Activated effector memory CD4-positive, alpha-beta T cell treated with anti-CD3 and anti-CD28 coated beads, Interleukin-2, amount 50 U/mL, for 16 hours (primary cell): ENCODE measurements around the gene MEIKIN.

Experiments used
- DNase-seq: peaks from one replicate; pipeline ENCODE4 v3.0.0-alpha.2; 2020

Gene MEIKIN, protein sequence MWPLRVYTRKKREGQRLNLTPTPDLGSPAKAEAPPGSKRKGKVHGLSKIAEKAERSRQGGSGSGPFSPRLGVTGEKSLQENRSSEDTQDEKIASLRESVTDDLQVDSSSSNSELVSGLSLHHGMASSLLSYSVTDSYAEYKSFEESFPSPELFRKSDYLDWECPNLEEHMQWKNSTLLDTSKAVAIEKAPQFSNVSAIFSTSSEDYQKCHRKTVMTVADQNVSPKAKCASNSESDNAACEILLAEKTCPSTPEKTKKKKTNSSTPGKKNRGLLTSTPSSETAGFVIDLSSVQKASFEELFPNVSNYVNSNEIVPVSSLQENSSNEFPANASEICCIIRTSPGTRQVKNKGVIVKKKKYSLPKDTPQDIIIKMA

GRCh38 chr5:131945551-131946168 lies at the start of gene MEIKIN:
Gene MEIKIN (minus strand): TSS chr5:131945663. CDS start chr5:131945505, 158 bp downstream.
- DNase-seq = no peak

- no peak for DNase-seq
Observed at GRCh38 chr5:131994533-131995226, 49.2 kb upstream of the MEIKIN start.

DNA sequence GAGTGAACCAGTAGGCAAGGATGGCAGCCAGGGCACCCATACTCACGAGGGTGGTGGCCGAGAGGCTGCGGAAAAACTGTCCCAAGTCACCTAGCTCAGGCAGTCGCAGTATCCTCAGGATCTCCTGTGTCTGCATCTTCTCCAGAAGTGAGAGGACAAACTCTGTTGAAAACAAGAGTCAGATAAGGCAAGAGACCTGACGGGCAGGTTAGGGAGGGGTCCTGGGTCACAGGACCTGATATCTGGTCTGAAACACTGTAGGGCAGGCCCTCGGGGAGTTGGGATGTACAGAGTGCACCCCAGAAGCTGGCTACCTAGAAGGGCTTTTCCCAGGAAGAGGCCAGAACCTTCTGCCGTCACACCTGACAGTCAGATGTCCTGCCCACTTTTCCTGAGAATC lies 48.6 kb upstream of the MEIKIN start:
- no peak for DNase-seq

GRCh38 chr5:131993676-131994075 lies 48.2 kb upstream of the MEIKIN start:
- DNase-seq = no peak

DNA sequence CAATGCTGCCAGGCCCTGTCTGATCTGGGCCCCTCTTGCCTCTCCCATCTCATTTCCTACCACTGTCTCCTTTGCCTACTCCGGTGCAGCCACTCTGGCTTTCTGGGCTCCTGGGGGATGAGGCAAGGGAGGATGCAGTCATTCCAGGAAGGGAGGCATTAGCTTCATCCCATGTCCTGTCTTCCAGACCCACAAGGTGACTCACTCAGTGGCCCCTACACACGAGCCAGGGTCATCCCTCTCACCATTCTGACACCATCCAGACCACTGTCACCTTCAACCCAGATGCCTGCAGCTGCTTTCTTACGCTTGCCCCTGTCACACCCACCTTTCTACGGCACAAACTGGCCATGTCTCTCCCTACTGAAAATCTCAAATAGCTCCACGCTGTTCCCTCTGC lies 46.9 kb upstream of the MEIKIN start:
- DNase-seq = no peak

DNA sequence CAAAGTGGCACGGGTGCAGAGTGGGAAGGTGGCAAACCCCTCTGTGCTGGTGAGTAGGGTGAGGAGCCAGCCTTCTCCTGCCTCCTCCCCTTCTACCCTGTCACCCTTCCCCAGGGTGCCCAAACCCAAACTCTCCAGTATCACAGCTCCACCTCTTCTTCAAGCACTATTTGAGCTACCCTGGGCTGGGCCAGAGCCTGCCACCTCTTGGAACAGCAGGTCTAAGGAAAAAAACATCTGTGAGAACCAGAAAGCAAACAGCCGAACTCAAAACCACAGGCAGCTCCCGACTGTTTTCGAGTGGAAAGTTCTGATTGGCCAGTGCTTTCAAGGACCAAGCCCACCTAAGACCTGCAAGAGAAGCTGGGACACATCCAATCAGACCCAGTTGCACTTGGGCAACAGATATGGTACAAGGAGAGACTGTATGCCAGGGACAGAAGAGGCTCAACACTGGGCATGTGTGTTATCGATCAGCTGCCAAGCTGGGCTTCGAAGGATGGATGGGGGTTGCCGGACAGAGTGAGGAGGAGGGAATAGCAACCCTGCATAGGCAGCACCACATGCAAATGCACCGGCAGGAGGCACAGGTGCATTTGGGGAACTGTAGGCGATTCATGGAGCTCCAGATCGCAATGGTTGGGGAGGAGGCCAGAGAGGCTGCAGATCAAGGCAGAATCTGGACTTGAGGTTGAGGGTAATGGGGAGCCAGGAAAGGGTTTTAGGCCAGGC lies 46.3 kb upstream of the MEIKIN start:
- no peak for DNase-seq

GRCh38 chr5:131990716-131991115 lies 45.3 kb upstream of the MEIKIN start:
- no peak for DNase-seq

DNA sequence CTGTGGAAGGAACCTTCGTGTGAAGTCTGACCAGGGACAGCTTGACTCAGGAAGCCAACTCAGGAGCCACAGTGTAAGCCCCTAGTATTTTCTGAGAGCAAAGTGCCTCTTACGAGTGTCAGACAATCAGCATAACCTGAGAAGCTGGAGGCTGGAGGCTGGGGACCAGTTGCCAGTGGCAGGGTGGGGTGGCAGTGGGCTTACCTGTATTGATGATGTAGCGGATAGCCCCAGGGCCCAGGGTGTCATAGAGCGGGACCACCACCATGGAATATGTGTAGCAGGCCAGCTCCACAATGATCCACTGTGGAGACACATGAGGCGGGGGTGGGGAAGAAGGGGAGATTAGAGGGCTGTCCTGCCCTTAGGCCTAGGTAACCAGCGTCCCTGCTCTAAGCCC lies 43.1 kb upstream of the MEIKIN start:
- DNase-seq = no peak

- no peak for DNase-seq
Observed at GRCh38 chr5:131987251-131987650, 41.8 kb upstream of the MEIKIN start.

GRCh38 chr5:131986161-131986912 lies 40.9 kb upstream of the MEIKIN start:
- no peak for DNase-seq

DNA sequence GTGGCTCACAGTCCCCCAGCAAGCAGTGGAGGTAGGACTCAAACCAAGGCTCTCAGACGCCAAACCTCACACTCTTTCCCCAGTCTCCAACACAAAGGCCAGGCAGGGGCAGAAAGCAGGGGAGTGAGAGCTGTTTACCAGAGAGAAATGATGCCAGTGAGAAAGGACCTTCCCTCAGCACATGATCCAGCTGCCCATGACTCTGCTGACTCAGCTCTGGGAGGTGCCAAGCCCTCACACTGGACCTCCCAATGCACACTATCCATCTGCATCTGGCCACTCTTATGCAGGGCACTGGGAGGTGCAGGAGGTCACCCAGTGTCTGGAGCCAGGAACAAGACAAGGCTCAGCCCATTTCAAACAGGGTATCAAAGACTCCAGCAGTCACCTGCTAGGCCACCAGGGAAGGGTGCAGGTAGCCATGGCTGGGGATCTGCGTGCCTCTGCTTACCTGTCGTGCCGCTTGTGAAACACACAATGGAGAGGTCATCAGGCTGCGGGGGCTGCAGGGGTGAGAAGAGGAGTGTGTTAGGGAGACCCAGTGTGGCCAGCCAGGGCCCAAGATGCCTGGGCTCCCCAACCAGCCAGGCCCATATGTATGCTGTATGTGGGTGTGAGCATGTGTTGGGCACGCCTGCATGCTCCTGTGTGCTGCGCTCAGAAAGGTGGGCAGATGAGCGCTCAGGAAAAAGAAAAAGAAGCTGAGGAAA lies 39.6 kb upstream of the MEIKIN start:
- DNase-seq = peak; percentile 57

DNA sequence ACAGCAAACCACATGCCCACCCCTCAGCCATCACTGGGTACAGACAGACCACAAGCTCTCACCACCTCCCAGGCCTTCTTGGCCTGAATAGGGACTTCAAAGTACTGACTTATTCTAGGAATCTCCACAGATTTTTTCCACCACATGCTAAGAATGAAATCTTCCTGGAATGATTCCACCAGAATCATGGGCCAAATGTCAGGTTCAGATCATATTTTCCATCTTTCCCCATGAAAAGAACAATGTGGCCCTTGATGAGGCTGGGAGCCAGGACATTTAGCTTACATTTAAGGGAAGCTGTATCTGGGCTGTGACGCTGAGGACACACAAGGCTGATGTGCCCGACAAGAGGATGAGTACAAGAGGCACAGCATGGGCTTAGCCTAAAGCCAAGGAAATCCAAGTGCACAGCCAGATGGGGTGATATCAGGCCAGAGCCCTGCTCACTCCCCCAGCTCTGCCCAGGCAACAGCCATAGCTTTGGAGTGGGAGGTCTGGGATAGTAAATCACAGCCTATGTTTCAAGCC lies 37.8 kb upstream of the MEIKIN start:
- DNase-seq = no peak

DNA sequence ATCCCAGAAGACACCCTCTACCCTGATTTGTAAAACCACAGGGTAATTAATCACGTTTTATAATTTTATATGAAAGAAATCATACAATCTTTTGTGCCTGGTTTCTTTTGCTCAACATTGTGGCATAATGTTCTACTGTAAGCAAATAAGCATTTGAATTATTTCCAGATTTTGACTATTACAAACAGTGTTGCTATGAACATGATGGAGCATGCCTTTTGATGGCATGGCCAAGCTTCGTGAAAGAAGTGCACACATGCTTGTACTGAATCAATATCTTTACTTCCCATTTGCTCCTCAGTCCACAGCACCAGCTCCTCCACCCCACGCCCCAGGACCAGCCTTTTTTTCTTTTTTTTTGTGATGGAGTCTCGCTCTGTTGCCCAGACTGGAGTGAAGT lies 36.1 kb upstream of the MEIKIN start:
- no peak for DNase-seq

GRCh38 chr5:131980696-131981095 lies 35.2 kb upstream of the MEIKIN start:
- no peak for DNase-seq

DNA sequence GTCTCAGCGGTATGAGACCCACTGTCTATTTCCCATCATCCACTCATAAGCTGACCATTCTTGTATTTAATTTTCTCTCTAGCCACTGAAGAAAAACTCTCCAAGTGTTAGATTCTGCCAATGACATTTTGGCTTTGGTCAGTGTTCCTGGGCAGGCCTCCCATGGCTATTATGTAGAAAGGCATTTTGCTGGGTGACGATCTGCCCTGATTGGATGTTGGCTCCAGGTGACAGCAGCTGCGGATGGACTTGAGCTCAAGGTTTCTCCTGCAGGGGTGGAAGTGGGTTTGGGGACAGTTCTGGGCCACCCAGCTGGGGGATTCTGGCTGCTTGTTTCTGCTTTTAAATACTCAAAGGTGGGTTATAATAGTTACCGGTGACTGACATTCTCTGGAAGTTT lies 34.4 kb upstream of the MEIKIN start:
- DNase-seq = no peak

GRCh38 chr5:131977212-131977604 lies 31.7 kb upstream of the MEIKIN start:
- DNase-seq = no peak

DNA sequence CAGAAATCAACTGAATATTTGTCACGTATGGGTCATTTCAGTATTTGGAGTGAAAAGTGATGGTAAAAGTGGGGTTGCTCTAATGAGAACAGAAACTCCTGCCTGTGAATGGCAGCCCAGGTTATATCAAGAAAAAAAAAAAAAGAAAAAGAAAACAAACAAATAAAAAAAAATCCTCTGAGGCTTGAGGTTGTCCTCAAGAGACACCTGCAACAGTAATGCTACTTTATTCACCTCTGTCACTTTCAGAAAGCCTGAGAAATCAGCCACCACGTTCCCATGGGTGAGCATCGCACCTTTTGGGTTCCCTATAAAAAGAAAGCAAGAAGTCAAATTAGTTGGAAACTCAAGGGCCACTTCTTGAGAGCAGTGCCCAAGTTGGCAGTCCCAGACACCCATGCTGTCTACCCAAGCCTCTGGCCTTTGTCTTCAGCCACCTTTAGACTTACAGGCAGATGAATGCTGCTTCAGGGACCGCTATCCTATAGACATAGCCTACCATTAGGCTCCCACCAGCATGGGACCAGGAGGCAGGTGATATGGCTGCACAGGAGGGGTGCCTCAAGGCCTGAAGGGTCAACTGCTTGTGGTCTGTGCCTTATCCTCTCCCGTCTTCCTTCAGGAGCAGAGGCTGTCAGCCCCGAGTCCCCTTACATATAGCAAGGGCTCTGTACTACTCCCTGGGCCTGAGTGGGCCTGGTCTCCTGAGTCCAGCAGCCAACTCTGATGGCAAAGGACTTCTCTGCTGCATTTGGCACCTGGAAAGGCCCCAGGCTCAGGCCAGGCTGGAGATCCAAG lies 31.1 kb upstream of the MEIKIN start:
- DNase-seq = no peak

- DNase-seq = no peak
Observed at GRCh38 chr5:131974956-131975726, 29.7 kb upstream of the MEIKIN start.

- no peak for DNase-seq
Observed at GRCh38 chr5:131974622-131974955, 29.1 kb upstream of the MEIKIN start.

DNA sequence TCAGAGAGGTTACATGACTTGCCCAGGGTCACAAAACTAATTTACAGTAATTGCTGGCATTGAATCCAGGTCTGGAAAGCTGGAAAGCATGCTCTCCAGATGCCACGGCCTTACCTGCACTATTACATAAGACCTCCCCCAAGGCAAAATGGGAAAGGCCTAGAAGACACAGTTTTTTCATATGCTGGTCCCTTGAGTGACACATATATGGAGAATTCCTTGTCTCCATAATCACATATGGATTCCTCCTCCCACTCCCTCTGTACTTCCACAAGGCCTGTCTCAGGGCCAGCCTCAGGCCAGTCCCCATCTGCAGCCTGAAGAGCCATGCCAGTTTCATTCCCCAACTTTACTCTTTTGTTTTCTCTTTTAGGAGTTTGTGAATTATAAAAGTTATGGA lies 28.6 kb upstream of the MEIKIN start:
- no peak for DNase-seq
